GM20000 (cell line): ENCODE results near the gene CYP2W1.
"Not testable (repeated sequence)": the region's sequence is repeated elsewhere in the genome, so short reads cannot be mapped to it uniquely, and the experiment has no call there.

Experiments
- DNase-seq: peaks from one replicate; pipeline ENCODE4 v3.0.0; 2012; ENCODE audit warnings: low spot score
- TF ChIP-seq, protein P1 (sequence below): IDR thresholded peaks from 2 replicates; pipeline ENCODE4 v1.5.1; 2012; ENCODE audit warnings: mild to moderate bottlenecking, control low read depth; ENCODE audit errors: extremely low read depth, missing control alignments

Gene CYP2W1

DNA sequence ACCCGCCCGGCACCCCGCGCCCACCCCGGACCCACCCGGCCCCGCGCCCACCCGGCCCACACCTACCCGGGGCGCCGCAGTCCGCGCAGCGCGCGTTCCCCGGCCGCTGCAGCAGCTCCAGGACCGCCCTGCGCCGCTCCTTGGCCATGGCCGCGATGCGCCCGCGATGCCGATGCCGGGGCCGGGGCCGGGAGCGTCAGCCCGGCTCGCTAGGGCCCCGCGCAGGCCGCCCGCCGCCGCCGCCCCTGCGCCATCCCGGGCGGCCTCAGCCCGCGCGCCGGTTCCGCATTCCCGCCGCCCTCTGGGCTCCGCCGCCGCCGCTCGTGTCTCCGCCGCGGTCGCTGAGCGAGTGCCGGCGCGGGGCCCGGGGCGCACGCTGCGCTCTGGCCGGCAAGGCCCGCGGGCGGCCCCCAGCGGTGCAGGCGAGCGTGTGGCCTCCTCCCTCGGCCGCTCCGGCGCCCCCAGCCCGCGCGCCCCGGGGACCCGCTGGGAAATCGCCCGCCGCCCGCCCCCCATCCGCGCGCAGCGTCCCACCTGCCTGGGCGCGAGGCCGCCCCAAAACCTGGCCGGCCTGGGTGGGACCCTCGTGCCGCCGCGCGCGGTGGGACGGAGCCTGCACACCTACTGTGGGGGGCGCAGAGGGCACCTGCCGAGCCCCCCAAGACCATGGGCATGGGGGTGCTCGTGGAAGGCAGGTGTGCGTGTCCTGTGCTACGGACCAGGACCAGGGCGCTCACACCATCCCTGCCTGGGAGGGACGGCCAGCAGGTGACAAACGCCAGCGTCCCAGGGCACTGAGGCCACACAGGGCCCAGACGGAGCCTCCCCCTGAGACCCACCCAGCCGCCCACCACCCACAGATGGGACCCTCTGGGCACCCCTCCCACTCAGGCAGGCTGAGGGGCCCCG is 28.4 kb upstream of the CYP2W1 start, which contains the start of gene ADAP1:
ADAP1 (minus strand) TSS at position 351 of the 909 bp plus-strand sequence; CDS start at position 148, 203 bp downstream.
- DNase-seq, result peak; percentile 93
- TF ChIP-seq, protein P1, sequence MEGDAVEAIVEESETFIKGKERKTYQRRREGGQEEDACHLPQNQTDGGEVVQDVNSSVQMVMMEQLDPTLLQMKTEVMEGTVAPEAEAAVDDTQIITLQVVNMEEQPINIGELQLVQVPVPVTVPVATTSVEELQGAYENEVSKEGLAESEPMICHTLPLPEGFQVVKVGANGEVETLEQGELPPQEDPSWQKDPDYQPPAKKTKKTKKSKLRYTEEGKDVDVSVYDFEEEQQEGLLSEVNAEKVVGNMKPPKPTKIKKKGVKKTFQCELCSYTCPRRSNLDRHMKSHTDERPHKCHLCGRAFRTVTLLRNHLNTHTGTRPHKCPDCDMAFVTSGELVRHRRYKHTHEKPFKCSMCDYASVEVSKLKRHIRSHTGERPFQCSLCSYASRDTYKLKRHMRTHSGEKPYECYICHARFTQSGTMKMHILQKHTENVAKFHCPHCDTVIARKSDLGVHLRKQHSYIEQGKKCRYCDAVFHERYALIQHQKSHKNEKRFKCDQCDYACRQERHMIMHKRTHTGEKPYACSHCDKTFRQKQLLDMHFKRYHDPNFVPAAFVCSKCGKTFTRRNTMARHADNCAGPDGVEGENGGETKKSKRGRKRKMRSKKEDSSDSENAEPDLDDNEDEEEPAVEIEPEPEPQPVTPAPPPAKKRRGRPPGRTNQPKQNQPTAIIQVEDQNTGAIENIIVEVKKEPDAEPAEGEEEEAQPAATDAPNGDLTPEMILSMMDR, result peak; percentile 72

DNA sequence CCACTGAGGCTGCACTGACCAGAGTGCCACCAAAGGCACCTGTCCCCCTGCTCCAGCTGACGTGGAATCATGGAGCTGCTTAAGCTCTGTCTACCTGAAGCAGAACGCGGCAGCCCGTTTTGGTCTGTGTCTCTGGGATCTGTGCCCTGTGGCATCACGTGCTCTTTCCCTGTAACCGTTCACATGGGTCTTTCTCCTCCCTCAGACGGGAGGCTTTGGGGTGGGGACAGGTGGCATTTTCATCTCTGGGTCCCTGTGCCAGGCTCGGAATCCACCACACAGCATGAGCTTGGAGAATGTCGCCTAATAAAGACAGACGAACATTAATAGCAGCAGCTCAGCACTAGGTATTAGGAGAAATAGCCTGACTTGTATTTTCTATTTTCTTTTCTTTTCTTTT is 26.9 kb upstream of the CYP2W1 start:
- TF ChIP-seq, protein P1, result no peak

DNA sequence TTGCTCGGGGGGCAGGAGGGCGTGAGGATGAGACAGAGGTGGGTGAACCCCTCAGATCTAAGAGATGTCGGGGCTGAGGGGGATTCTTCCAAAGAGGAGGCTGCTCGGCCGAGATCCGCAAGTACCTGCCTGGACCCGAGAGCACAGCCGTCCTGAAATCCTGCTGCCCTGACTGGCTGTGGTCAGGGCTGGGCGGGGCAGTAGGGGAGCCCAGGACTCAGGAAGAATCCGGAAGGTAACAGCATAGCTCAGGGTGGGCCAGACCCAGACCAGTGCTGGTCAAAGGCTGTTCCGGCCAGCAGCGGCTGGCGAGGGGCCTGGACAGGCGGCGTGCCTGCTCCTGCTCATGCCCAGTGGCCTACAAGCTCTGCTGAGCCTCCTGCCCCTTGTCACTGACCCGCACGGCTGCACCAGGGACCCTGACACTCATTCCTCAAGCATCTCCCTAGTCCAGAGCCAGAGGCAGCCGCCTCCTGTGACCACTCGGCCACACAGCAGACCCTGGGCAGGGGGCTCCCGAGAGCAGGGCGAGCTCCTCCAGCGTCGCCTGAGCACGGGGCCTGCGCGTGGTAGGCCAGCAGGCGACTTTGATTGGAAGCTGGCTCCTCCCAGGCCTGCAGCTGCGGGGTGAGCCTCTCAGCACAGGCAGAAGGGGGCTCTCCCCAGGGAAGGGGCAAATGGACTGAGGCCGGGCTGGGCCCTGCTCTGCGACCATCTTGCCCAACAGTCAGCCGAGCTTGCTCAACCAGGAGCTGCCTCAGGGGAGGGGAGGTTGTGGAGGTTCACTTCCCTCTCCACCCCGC is 25.4 kb upstream of the CYP2W1 start:
- TF ChIP-seq, protein P1, result no peak
- DNase-seq, result no peak

More for the DNA sequence above, 26.9 kb upstream of the CYP2W1 start:
- no peak for DNase-seq

DNA sequence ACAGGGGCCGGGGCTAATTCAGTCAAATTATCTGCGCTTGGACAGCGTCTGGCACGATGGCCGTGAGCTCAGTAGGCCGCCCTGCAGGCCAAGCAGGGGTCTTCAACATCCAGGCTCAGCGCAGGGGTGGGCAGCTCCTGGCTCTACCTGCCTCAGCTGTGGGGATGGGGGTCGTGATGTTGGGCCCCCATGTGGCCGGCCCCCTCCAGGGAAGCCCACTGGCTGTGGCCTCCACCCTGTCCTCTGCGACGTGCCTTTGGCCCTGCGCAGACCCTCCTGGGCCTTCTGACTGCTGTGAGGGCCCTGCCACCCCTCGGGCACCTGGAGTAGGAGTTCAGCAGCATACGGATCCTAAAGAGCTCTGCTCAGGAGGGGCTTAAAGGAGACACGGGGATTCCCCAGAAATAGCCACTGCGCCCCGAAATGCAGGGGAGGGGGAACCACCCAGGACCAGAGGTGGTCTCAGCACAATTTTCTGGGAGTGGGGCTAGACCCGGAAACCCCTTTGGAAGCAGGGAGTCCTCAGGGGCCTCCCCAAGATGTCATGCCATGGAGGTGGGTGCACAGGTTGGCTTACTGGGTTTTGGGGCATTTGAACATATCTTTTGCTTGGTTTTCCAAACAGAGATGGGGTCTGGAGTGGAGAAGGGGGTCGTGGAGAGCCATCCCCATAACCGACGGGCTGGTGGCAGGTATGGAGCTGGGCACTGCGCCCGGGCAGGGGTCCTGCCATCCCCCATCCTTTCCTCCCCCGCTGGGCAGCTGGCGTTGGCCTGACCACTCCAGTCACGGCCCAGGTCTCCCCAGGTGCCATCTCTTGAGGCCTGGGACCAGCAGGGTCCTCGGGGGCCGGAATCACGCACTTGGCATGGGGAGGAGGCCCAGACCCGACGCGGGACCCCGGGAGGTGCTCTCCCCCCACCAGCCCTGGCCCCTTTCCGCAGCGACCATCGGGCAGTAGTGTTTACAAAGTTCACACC is 24.5 kb upstream of the CYP2W1 start:
- TF ChIP-seq, protein P1, result no peak
- no peak for DNase-seq

DNA sequence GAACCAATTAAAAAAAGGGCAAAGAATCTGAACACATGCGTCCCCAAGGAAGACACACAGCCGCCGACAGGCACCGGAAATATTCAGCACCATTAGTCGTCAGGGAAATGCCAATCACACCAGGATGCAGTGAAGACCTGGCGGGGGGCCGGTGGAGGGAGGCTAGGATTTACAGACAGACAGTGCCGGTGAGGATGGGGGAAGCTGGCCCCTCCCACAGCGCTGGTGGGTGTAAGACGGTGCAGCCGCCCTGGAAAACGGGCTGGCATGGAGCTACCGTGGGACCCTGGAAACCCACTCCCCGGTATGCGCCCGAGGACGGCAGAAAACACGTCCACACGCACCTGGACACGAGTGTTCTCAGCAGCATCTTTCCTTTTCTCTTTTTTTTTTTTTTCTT is 23.7 kb upstream of the CYP2W1 start:
- no peak for DNase-seq
- TF ChIP-seq, protein P1, result no peak

DNA sequence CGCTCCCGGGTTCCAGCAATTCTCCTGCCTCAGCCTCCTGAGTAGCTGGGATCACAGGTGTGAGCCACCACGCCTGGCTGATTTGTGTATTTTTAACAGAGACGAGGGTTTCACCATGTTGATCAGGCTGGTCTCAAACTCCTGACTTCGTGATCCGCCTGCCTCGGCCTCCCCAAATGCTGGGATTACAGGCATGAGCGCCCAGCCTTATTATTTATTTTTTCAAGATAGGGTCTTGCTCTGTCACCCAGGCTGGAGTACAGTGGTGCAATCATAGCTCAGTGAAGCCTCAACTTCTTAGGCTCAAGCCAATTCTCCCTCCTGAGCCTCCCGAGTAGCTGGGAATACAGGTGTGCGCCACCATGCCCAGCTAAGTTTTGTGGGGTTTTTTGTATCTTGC is 23.2 kb upstream of the CYP2W1 start:
- DNase-seq, result not testable (repeated sequence)

DNA sequence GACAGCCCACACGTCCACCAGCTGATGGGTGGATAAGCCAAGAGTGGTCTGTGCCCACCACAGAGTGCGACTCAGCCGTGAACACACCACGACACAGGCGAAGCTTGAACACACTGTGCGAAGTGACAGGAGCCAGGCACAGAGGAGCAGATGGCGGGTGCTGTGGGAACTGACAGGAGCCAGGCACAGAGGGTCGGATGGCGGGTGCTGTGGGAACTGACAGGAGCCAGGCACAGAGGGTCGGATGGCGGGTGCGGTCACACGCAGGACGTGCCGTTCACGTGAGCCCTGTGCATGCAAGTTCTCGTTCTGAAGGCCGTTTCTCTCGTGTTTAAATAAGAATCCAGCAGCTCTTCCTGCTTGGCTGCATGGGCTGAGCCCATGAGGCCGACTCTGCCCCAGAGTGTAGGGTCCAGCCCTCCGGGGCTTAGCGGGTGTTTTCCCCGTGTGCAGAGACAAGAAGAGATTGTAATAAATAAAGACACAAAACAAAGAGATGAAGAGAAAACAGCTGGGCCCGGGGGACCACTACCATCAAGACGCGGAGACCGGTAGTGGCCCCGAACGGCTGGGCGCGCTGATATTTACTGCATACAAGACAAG is 22.6 kb upstream of the CYP2W1 start:
- no peak for DNase-seq

DNA sequence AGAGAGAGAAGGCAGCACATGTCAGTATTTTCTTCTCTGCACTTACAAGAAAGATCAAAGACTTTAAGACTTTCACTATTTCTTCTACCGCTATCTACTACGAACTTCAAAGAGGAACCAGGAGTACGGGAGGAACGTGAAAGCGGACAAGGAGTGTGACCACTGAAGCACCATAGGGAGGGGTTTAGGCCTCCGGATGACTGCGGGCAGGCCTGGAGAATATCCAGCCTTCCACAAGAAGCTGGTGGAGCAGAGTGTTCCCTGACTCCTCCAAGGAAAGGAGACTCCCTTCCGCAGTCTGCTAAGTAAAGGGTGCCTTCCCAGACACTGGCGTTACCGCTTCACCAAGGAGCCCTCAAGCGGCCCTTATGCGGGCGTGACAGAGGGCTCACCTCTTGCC is 22.0 kb upstream of the CYP2W1 start:
- DNase-seq, result not testable (repeated sequence)

More for the DNA sequence above, 22.6 kb upstream of the CYP2W1 start:
- TF ChIP-seq, protein P1, result no peak
